HG03460 (cell line): ENCODE results near the gene CAPN12.
"Not testable (repeated sequence)": the region's sequence is repeated elsewhere in the genome, so short reads cannot be mapped to it uniquely, and the experiment has no call there.

Experiments used
- ATAC-seq: cut with Tn5 transposase; IDR thresholded peaks from one replicate; pipeline ENCODE4 v1.9.1; 2021; ENCODE audit not compliant: unreplicated experiment

The CAPN12 gene

DNA sequence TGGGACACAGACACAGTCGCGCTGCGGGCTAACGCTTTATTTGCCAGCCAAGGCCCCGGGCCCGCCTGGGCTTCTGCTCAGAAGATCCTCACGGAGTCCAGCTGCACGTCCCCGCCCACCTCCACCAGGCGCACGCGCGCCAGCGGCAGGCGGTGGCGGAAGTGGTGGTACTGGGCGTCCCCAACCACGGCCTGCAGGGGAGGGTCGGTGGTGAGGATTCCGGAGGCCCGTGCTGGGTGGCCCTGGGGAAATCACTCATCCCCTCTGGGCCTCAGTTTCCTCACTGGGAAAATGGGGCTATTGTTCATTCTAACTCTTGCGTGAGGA is 26.6 kb upstream of the CAPN12 start:
- ATAC-seq = peak; percentile 55

- ATAC-seq = peak; percentile 23
These were observed 26.1 kb upstream of the CAPN12 start for GRCh38 chr19:38770228-38770948.

- ATAC-seq = peak; percentile 56
These were observed 25.4 kb upstream of the CAPN12 start for GRCh38 chr19:38769635-38770211.

DNA sequence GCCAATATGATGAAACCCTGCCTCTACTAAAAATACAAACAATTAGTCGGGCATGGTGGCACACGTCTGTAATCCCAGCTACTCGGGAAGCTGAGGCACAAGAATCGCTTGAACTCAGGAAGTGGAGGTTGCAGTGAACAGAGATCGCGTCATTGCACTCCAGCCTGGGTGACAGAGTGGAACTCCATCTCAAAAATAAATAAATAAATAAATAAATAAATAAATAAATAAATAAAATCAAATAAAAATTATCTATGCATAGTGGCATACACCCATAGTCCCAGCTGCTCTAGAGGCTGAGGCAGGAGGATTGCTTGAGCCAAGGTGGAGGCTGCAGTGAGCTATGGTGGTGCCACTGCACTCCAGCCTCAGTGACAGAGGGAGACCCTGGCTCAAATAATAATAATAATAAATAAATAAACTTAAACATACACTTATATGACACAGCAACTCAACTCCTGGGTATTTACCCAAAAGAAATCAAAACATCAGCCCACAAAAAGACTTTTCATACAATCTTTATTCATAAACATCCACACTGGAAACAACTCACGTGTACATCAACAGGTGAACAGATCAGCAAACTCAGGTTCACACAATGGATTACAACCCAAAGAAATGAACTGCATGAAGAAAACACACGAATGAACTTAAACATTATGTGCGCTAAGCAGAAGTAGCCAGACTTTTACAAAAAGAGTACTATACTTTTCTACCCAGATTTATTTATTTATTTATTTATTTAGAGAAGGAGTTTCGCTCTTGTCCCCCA is 22.2 kb upstream of the CAPN12 start:
- no peak for ATAC-seq

DNA sequence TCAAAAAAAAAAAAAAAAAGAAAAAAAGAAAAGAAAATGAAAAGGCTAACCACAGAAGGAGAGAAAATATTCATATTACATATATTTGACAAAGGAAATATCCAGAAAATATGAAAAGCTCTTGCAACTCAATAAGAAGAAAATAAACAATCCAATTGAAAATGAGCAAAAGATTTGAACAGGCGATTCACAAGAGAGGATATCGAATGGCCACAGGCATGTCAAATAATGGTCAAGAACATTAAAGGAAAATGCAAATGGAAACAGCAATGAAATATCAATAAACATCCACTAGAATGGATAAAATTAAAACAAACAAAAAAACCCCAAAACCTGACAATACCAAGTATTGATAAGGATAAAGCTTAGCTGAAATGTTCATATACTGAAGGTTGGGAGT is 20.9 kb upstream of the CAPN12 start:
- ATAC-seq = no peak

DNA sequence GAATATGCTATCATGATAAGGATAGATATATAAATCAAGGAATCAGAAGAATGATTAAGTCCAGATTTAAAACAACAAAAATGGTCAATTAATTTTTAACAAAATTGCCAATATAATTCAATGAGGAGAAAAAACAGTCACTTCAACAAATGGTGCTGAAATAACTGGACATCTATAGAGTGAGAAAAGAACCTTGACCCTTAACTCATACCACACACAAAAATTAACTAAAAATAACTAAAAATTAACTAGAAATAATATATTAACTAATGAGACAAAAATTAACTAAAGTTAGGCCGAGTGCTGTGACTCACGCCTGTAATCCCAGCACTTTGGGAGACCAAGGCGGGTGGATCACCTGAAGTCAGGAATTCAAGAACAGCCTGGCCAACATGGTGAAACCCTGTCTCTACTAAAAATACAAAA is 19.5 kb upstream of the CAPN12 start:
- ATAC-seq = no peak

DNA sequence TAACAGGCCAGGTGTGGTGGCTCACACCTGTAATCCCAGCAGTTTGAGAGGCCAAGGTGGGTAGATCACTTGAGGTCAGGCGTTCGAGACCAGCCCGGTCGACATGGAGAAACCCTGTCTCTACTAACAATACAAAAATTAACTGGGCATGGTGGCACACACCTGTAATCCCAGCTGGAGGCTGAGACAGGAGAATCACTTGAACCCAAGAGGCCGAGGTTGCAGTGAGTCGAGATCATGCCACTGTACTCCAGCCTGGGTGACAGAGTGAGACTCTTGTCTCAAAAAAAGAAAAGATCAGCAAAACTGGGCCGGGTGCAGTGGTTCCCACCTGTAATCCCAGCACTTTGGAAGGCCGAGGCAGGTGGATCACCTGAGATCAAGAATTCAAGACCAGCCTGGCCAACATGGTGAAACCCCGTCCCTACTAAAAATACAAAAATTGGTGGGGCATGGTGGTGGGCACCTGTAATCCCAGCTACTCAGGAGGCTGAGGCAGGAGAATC is 17.7 kb upstream of the CAPN12 start:
- not testable (repeated sequence) for ATAC-seq

GRCh38 chr19:38760805-38761517 is 16.7 kb upstream of the CAPN12 start:
- not testable (repeated sequence) for ATAC-seq

- ATAC-seq = no peak
These were observed 15.3 kb upstream of the CAPN12 start for GRCh38 chr19:38759590-38760003.

DNA sequence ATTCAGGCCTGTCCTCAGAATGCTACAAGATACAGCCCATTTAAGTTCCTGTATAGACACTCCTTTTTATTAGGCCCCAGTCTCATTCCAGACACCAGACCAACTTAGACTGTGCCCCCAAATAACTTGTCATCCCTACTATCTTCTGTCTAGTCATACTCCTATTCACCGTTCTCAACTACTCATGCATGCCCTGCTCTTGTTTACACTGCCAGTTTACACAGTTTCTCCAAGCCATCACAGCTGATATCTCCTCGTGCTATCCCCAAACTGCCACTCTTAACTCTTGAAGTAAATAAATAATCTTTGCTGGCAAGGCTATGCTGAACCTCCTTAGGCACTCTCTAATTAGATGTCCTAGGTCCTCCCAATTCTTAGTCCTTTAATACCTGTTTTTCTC is 9.9 kb upstream of the CAPN12 start:
- ATAC-seq = not testable (repeated sequence)

GRCh38 chr19:38753783-38754182 is 9.5 kb upstream of the CAPN12 start:
- ATAC-seq = not testable (repeated sequence)

DNA sequence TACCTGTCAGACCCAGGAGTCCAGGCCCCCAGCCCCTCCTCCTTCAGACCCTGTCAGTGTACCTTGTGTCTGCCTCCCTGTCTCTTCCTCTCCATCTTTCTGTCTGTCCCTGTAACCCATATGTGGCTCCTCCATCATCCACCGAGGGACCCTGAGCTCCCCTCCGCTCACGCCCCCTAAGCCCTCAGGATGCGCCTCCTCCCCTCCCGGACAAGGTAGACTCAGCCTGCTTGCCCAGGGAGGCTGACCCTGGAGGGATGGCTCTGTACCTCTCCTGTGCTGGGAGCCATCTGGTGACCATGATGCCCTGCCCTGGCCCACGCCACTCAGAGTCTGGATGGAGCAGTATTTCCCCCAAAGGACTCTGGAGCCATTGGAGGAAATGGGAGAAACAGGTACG is 1.0 kb upstream of the CAPN12 start:
- ATAC-seq = no peak

- ATAC-seq = no peak
These were observed 600 bp upstream of the CAPN12 start for GRCh38 chr19:38744874-38745273.

- no peak for ATAC-seq
These were observed 628 bp downstream of the CAPN12 start for GRCh38 chr19:38743394-38744297.

GRCh38 chr19:38742906-38743305 is 1.4 kb downstream of the CAPN12 start:
- ATAC-seq = no peak

- ATAC-seq = no peak
These were observed 2.0 kb downstream of the CAPN12 start for GRCh38 chr19:38742296-38742695.

DNA sequence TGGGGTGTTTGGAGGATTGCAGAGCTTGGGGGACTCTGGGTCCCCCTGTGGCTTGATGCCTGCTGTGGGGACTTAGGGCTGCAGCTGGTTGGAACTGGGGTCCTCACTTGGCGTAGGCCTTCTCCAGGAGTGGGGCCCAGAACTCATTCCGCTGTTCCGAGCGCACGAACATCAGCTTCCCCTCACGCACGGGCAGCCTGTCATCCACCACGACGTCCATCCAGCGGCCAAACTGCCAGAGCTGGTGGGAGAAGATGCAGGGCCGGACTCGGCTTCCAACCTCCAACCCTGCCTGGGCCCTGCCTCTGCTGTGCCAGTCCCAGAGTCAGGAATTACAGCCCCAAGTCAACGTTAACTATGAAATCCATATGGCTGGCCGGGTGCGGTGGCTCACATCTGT is 2.6 kb downstream of the CAPN12 start:
- no peak for ATAC-seq

GRCh38 chr19:38740932-38741331 is 3.3 kb downstream of the CAPN12 start:
- no peak for ATAC-seq

GRCh38 chr19:38740257-38740592 is 4.0 kb downstream of the CAPN12 start:
- no peak for ATAC-seq

DNA sequence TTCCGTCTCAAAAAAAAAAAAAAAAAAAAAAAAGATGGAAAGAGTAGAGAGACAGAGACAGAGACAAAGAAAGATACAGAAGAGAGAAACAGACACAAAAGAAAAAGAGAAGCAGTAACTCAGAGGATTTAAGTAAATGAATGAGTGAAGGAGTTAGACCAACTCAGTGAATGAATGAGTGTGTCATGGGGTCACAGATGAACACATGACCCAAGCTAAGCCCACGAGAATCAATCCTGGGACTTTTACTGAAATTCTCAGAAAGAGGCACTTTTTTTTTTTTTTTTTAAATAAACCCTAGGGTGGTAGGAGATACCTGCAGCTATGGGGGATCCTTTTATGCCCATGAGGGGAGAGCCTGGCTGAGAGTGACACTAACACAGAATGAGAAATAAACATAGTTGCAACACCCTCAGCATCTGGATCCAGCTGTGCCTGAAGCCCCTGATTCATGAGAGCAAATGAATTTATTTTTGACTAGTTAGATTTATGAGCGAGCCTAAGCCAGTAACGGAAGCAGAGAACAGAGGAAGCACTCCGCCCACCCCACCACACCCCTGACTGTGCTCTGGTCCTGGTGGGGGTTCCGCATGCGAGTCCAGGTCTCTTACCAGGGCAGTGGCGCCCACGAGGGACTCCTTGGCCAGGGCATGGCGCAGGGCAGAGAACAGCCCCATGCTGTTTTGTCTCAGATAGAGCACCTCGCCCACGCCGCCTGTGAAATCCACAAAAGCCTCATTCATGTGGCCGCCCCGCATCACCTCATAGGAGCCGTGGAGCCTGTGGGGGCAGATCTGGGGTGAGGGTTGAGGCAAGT is 4.6 kb downstream of the CAPN12 start:
- no peak for ATAC-seq
